Measurements from ENCODE around the gene LARGE1.

LARGE1 gene

DNA sequence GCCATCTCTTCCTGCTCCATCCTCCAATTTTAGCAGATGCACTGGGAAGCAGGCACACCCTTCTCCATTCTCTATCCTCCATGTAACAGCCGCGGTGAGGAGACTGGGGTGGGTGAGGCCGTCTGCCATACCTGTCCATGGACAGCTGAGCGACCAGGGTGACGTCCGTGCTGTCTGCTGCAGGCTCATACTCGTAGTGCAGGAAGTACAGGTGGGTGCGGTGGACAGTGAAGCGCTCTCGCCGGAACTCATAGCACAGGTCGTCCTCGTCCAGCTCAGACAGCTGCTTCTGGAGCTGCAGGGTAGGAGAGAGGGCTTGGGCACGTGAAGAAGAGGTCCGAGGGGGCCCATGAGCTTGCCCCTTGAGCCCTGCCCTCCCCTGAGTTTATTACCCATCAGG, 604.3 kb downstream of the LARGE1 start:
- no peaks in the 10 kb centered on the region for H3K27me3 ChIP-seq (ENCODE audit: control insufficient read depth, insufficient read depth, low read length)
- no peak overlapping the region for H3K4me3 ChIP-seq (ENCODE audit: low read depth, low read length)
- no peaks in the 10 kb centered on the region for H3K4me1 ChIP-seq (ENCODE audit: control insufficient read depth, insufficient read depth, low read length)
- no peak overlapping the region for H3K9ac ChIP-seq (ENCODE audit: low read depth, low read length)
- peaks cover 15% of the 10 kb centered on the region for H3K36me3 ChIP-seq (ENCODE audit: control insufficient read depth, insufficient read depth, low read length)
- no peaks in the 10 kb centered on the region for H3K9me3 ChIP-seq (ENCODE audit: control insufficient read depth, insufficient read depth, low read length)

DNA sequence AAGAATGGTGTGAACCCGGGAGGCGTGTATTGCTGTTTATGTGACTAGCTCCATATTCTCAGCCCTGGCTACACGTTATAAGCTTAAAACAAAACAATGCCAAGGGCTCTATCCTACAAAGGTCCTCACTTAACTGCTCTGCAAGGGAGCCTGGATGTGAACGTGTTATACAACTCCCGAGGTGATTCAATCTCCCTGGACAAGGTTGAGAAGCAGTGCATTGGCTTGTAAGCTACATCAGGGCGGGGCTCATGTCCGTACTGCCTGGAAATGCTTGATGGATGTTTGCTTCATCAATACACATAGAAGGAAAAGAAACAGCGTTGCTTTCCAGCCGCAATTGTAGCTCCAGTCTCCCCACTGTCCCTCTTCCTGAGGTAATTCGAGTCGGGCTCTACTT, 605.2 kb downstream of the LARGE1 start:
- Histone ChIP-seq H3K4me3 (ENCODE audit: low read depth, low read length) (no peak overlapping the region), H3K27me3 (ENCODE audit: control insufficient read depth, insufficient read depth, low read length) (no peaks in the 10 kb centered on the region), H3K9me3 (ENCODE audit: control insufficient read depth, insufficient read depth, low read length) (no peaks in the 10 kb centered on the region), H3K36me3 (ENCODE audit: control insufficient read depth, insufficient read depth, low read length) (peaks cover 15% of the 10 kb centered on the region), H3K4me1 (ENCODE audit: control insufficient read depth, insufficient read depth, low read length) (no peaks in the 10 kb centered on the region), H3K9ac (ENCODE audit: low read depth, low read length) (no peak overlapping the region)

- H3K4me1 ChIP-seq (ENCODE audit: control insufficient read depth, insufficient read depth, low read length): no peaks in the 10 kb centered on the region
Measured at GRCh38 chr22:33314316-33314715, 606.0 kb downstream of the LARGE1 start.

DNA sequence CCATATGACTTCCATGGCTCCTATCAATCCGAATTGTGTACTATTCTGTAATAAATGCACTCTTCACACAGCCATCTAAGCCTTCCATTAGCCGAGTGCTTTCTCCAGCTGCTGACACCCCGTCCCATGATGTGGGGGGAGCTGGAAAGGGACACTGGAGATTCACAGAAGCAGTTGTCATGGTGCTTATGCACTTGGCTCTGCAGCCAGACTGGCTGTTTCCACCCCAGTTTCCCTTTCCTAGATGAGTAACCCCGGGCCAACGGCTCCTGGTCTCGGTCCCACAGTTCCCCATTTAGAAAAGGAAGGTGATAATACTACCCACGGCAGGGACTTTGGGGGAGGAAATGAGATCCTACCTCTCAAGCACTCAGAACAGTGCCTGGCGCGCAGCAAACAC, 617.2 kb downstream of the LARGE1 start:
- Histone ChIP-seq H3K9ac (ENCODE audit: low read depth, low read length) (no peak overlapping the region), H3K9me3 (ENCODE audit: control insufficient read depth, insufficient read depth, low read length) (no peaks in the 10 kb centered on the region), H3K4me1 (ENCODE audit: control insufficient read depth, insufficient read depth, low read length) (no peaks in the 10 kb centered on the region), H3K27me3 (ENCODE audit: control insufficient read depth, insufficient read depth, low read length) (no peaks in the 10 kb centered on the region), H3K36me3 (ENCODE audit: control insufficient read depth, insufficient read depth, low read length) (no peaks in the 10 kb centered on the region), H3K4me3 (ENCODE audit: low read depth, low read length) (no peak overlapping the region)

More at GRCh38 chr22:33314316-33314715, 606.0 kb downstream of the LARGE1 start:
- Histone ChIP-seq H3K9me3 (ENCODE audit: control insufficient read depth, insufficient read depth, low read length) (no peaks in the 10 kb centered on the region), H3K36me3 (ENCODE audit: control insufficient read depth, insufficient read depth, low read length) (peaks cover 15% of the 10 kb centered on the region), H3K27me3 (ENCODE audit: control insufficient read depth, insufficient read depth, low read length) (no peaks in the 10 kb centered on the region), H3K4me3 (ENCODE audit: low read depth, low read length) (no peak overlapping the region), H3K9ac (ENCODE audit: low read depth, low read length) (no peak overlapping the region)

GRCh38 chr22:33302549-33302948, 617.7 kb downstream of the LARGE1 start:
- H3K36me3 ChIP-seq (ENCODE audit: control insufficient read depth, insufficient read depth, low read length): no peaks in the 10 kb centered on the region
- H3K4me3 ChIP-seq (ENCODE audit: low read depth, low read length): no peak overlapping the region
- no peak overlapping the region for H3K9ac ChIP-seq (ENCODE audit: low read depth, low read length)
- H3K9me3 ChIP-seq (ENCODE audit: control insufficient read depth, insufficient read depth, low read length): no peaks in the 10 kb centered on the region
- no peaks in the 10 kb centered on the region for H3K27me3 ChIP-seq (ENCODE audit: control insufficient read depth, insufficient read depth, low read length)
- no peaks in the 10 kb centered on the region for H3K4me1 ChIP-seq (ENCODE audit: control insufficient read depth, insufficient read depth, low read length)

GRCh38 chr22:33302049-33302545, 618.2 kb downstream of the LARGE1 start:
- no peak overlapping the region for H3K9ac ChIP-seq (ENCODE audit: low read depth, low read length)
- H3K27me3 ChIP-seq (ENCODE audit: control insufficient read depth, insufficient read depth, low read length): no peaks in the 10 kb centered on the region
- no peaks in the 10 kb centered on the region for H3K36me3 ChIP-seq (ENCODE audit: control insufficient read depth, insufficient read depth, low read length)
- no peaks in the 10 kb centered on the region for H3K9me3 ChIP-seq (ENCODE audit: control insufficient read depth, insufficient read depth, low read length)
- H3K4me3 ChIP-seq (ENCODE audit: low read depth, low read length): no peak overlapping the region
- H3K4me1 ChIP-seq (ENCODE audit: control insufficient read depth, insufficient read depth, low read length): no peaks in the 10 kb centered on the region

GRCh38 chr22:33300165-33300564, 620.1 kb downstream of the LARGE1 start:
- H3K9ac ChIP-seq (ENCODE audit: low read depth, low read length): no peak overlapping the region

GRCh38 chr22:33299245-33299956, 620.9 kb downstream of the LARGE1 start:
- H3K36me3 ChIP-seq (ENCODE audit: control insufficient read depth, insufficient read depth, low read length): peaks cover 4% of the 10 kb centered on the region
- H3K4me1 ChIP-seq (ENCODE audit: control insufficient read depth, insufficient read depth, low read length): no peaks in the 10 kb centered on the region
- H3K9ac ChIP-seq (ENCODE audit: low read depth, low read length): no peak overlapping the region
- no peaks in the 10 kb centered on the region for H3K9me3 ChIP-seq (ENCODE audit: control insufficient read depth, insufficient read depth, low read length)
- H3K4me3 ChIP-seq (ENCODE audit: low read depth, low read length): no peak overlapping the region
- H3K27me3 ChIP-seq (ENCODE audit: control insufficient read depth, insufficient read depth, low read length): no peaks in the 10 kb centered on the region

More at GRCh38 chr22:33300165-33300564, 620.1 kb downstream of the LARGE1 start:
- no peaks in the 10 kb centered on the region for H3K9me3 ChIP-seq (ENCODE audit: control insufficient read depth, insufficient read depth, low read length)
- no peaks in the 10 kb centered on the region for H3K4me1 ChIP-seq (ENCODE audit: control insufficient read depth, insufficient read depth, low read length)
- no peaks in the 10 kb centered on the region for H3K27me3 ChIP-seq (ENCODE audit: control insufficient read depth, insufficient read depth, low read length)
- no peak overlapping the region for H3K4me3 ChIP-seq (ENCODE audit: low read depth, low read length)
- peaks cover 4% of the 10 kb centered on the region for H3K36me3 ChIP-seq (ENCODE audit: control insufficient read depth, insufficient read depth, low read length)

GRCh38 chr22:33296941-33297340, 623.3 kb downstream of the LARGE1 start:
- H3K9me3 ChIP-seq (ENCODE audit: control insufficient read depth, insufficient read depth, low read length): no peaks in the 10 kb centered on the region
- peaks cover 4% of the 10 kb centered on the region for H3K36me3 ChIP-seq (ENCODE audit: control insufficient read depth, insufficient read depth, low read length)
- H3K27me3 ChIP-seq (ENCODE audit: control insufficient read depth, insufficient read depth, low read length): no peaks in the 10 kb centered on the region
- no peak overlapping the region for H3K4me3 ChIP-seq (ENCODE audit: low read depth, low read length)
- H3K4me1 ChIP-seq (ENCODE audit: control insufficient read depth, insufficient read depth, low read length): no peaks in the 10 kb centered on the region
- no peak overlapping the region for H3K9ac ChIP-seq (ENCODE audit: low read depth, low read length)

DNA sequence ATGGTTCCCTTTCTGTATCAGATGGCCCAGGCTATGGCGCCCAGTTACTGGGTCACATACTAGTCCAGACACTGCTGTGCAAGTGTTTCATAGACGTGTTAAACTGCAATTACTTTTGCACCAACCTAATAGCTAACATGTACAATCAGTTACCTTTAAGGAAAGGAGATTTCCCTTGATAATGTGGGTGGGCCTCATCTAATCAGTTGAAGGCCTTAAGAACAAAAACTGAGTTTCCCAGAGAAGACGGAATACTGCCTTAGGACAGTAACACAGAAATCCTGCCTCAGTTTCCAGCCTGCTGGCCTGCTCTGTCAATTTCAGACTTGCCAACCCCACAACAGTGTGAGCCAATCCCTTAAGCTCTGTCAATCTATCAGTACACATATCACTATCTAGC, 632.2 kb downstream of the LARGE1 start:
- Histone ChIP-seq H3K9ac (ENCODE audit: low read depth, low read length) (no peak overlapping the region), H3K27me3 (ENCODE audit: control insufficient read depth, insufficient read depth, low read length) (no peaks in the 10 kb centered on the region), H3K36me3 (ENCODE audit: control insufficient read depth, insufficient read depth, low read length) (peaks cover 7% of the 10 kb centered on the region), H3K9me3 (ENCODE audit: control insufficient read depth, insufficient read depth, low read length) (no peaks in the 10 kb centered on the region), H3K4me1 (ENCODE audit: control insufficient read depth, insufficient read depth, low read length) (no peaks in the 10 kb centered on the region), H3K4me3 (ENCODE audit: low read depth, low read length) (no peak overlapping the region)

DNA sequence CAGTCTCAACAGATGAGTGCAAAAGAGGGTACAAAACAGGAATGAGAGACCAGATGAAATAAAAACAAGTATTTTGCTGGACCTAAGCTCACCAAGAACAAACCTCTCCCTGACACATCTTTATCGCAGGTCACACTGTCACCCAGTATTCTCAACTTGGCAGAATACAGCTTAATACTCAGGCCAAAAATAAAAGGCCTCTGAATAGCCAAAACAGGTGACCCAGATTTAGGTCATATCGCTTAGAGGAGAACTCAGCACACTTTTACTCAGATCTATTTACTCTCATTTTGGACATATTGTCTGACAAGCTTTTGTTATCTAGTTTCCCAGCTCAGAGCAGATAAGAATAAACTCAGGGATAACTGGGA, 645.2 kb downstream of the LARGE1 start:
- no peak overlapping the region for H3K9ac ChIP-seq (ENCODE audit: low read depth, low read length)
- no peaks in the 10 kb centered on the region for H3K36me3 ChIP-seq (ENCODE audit: control insufficient read depth, insufficient read depth, low read length)
- H3K27me3 ChIP-seq (ENCODE audit: control insufficient read depth, insufficient read depth, low read length): no peaks in the 10 kb centered on the region
- no peaks in the 10 kb centered on the region for H3K4me1 ChIP-seq (ENCODE audit: control insufficient read depth, insufficient read depth, low read length)
- H3K9me3 ChIP-seq (ENCODE audit: control insufficient read depth, insufficient read depth, low read length): no peaks in the 10 kb centered on the region
- no peak overlapping the region for H3K4me3 ChIP-seq (ENCODE audit: low read depth, low read length)

DNA sequence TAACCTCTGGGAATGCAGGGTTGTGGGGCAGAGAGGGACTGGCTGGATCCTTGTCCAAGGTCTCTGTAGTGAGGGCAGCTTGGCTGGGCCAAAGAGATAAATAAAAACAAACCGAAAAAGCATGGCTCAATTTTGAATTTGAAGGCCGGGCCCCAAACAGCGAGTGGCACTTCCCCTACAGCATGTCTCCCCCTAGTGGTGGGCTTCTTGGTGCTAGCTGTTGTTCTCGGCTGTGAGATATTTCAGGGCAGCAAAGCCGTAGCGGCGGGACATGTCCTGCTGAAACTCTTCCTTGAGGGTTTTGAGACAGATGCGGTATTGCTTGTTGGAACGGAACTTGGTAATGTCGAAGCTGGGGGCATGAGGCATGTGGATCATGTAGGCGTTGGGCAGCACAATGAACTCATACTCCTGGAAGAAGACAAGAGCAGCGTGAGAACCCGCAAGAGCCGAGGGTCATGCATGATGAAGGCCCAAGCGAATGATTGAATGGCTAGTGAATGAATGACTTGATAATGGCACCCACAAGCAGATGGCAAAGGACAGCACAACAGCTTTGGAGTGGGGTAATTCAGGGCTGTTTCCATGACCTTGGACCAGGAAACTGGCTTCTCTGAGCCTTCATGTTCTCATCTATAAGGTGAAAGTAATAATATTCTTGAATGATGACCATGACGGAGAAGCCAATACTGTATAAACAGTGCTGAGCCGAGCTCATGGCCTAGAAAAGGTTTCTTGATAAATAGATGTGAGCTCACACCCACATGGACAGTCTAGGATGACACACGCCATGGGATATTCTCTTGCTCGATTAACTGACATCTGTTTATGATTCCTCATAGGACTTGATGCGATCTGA, 645.8 kb downstream of the LARGE1 start:
- Histone ChIP-seq H3K9me3 (ENCODE audit: control insufficient read depth, insufficient read depth, low read length) (no peaks in the 10 kb centered on the region), H3K4me1 (ENCODE audit: control insufficient read depth, insufficient read depth, low read length) (no peaks in the 10 kb centered on the region), H3K36me3 (ENCODE audit: control insufficient read depth, insufficient read depth, low read length) (no peaks in the 10 kb centered on the region), H3K4me3 (ENCODE audit: low read depth, low read length) (no peak overlapping the region), H3K9ac (ENCODE audit: low read depth, low read length) (no peak overlapping the region), H3K27me3 (ENCODE audit: control insufficient read depth, insufficient read depth, low read length) (no peaks in the 10 kb centered on the region)

Measured in iPS-15b (cell line).